ENCODE measurements around the gene KLF8.

DNA sequence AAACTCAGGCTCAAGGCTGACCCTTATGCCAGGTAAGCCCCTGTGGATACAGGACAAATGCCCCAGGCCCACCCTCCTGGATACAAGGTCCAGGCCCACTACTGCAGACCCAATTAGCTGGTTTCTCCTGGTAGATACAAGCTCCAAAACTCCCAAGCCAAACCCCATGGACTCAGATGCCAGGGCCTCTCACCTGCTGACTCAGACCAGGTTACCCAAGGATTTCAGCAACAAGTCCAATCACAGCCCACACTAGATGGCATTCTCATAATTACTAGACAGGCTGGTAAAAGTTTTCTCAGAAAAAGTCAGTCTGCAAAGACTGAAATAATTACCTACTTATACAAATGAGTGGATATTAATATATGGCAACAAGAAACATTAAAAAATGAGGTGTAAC lies 87.0 kb downstream of the KLF8 start:
- TF ChIP-seq POLR2AphosphoS5 (IDR thresholded peaks at IDR 0.05; ENCODE audit: low read depth, low read length) (no peak), ZFX (IDR thresholded peaks at IDR 0.05) (no peak), POLR2A (IDR thresholded peaks at IDR 0.05; ENCODE audit: borderline replicate concordance, extremely low read depth, insufficient read depth, insufficient read length) (no peak)
- TF ChIP-seq, protein P1, sequence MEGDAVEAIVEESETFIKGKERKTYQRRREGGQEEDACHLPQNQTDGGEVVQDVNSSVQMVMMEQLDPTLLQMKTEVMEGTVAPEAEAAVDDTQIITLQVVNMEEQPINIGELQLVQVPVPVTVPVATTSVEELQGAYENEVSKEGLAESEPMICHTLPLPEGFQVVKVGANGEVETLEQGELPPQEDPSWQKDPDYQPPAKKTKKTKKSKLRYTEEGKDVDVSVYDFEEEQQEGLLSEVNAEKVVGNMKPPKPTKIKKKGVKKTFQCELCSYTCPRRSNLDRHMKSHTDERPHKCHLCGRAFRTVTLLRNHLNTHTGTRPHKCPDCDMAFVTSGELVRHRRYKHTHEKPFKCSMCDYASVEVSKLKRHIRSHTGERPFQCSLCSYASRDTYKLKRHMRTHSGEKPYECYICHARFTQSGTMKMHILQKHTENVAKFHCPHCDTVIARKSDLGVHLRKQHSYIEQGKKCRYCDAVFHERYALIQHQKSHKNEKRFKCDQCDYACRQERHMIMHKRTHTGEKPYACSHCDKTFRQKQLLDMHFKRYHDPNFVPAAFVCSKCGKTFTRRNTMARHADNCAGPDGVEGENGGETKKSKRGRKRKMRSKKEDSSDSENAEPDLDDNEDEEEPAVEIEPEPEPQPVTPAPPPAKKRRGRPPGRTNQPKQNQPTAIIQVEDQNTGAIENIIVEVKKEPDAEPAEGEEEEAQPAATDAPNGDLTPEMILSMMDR (IDR thresholded peaks at IDR 0.05 in 2 of 3, conservative IDR thresholded peaks at IDR 0.05 in 1 of 3; ENCODE audit: borderline replicate concordance in 1 of 3, insufficient read depth in 1 of 3, low read depth in 2 of 3, low read length in 2 of 3), result no peak
- TF ChIP-seq, protein P2, sequence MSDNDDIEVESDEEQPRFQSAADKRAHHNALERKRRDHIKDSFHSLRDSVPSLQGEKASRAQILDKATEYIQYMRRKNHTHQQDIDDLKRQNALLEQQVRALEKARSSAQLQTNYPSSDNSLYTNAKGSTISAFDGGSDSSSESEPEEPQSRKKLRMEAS (IDR thresholded peaks at IDR 0.05), result no peak

All from HCT116 (cell line).